KBM-7 (cell line): Measurements from ENCODE around the gene SCML2.
A peak's percentile ranks its signal among the peaks of the same experiment; 100 is the strongest.
"Not testable (repeated sequence)": the region's sequence is repeated elsewhere in the genome, so short reads cannot be mapped to it uniquely, and the experiment has no call there.

Experiments
- DNase-seq: peaks from one replicate; pipeline ENCODE4 v3.0.0-alpha.2; 2015
- in situ Hi-C: fragments of 300-500 bp; cut with MboI; formaldehyde crosslinking; loops from 2 replicates; pipeline ENCODE4 v1.14.3; 2020; ENCODE audit warnings: low sequenced_read_pairs, low pct_unique_long_range_greater_than_20kb, mixed read lengths

The SCML2 gene

GRCh38 chrX:18286322-18286831, 68.1 kb downstream of the SCML2 start:
- in situ Hi-C loops = no loop called here

GRCh38 chrX:18278449-18278848, 76.0 kb downstream of the SCML2 start:
- DNase-seq = no peak
- in situ Hi-C loops = no loop called here

More at GRCh38 chrX:18286322-18286831, 68.1 kb downstream of the SCML2 start:
- no peak for DNase-seq

GRCh38 chrX:18272222-18272621, 82.3 kb downstream of the SCML2 start:
- in situ Hi-C loops = no loop called here

GRCh38 chrX:18271725-18272124, 82.8 kb downstream of the SCML2 start:
- in situ Hi-C loops = no loop called here
- no peak for DNase-seq

More at GRCh38 chrX:18272222-18272621, 82.3 kb downstream of the SCML2 start:
- peak; percentile 12 for DNase-seq

- DNase-seq = no peak
- in situ Hi-C loops = no loop called here
Measured at GRCh38 chrX:18271309-18271708, 83.2 kb downstream of the SCML2 start.

GRCh38 chrX:18255059-18255458, 99.4 kb downstream of the SCML2 start:
- in situ Hi-C loops = no loop called here
- DNase-seq = no peak

GRCh38 chrX:18252644-18253359, 101.7 kb downstream of the SCML2 start:
- in situ Hi-C loops = no loop called here
- no peak for DNase-seq

- in situ Hi-C loops, DNase-seq: not testable (repeated sequence)
Measured at GRCh38 chrX:18229646-18230045, 124.8 kb downstream of the SCML2 start.

GRCh38 chrX:18228069-18228468, 126.4 kb downstream of the SCML2 start:
- in situ Hi-C loops = no loop called here
- DNase-seq = no peak

- in situ Hi-C loops = no loop called here
- DNase-seq = no peak
Measured at GRCh38 chrX:18227458-18227857, 127.0 kb downstream of the SCML2 start.

GRCh38 chrX:18220786-18221185, 133.7 kb downstream of the SCML2 start, which contains the start of gene BEND2:
Gene BEND2, minus strand, starts transcription at chrX:18220886. Its CDS starts 136 bp downstream, at chrX:18220750.
- no peak for DNase-seq
- in situ Hi-C loops = no loop called here

GRCh38 chrX:18210470-18210869, 144.0 kb downstream of the SCML2 start:
- peak; percentile 11 for DNase-seq
- in situ Hi-C loops = no loop called here

GRCh38 chrX:18206657-18207056, 147.8 kb downstream of the SCML2 start:
- in situ Hi-C loops = no loop called here
- no peak for DNase-seq

GRCh38 chrX:18203631-18204030, 150.9 kb downstream of the SCML2 start:
- no peak for DNase-seq
- in situ Hi-C loops = no loop called here

- in situ Hi-C loops = no loop called here
- no peak for DNase-seq
Measured at GRCh38 chrX:18194688-18195087, 159.8 kb downstream of the SCML2 start.
